MCF 10A (cell line): ENCODE data around the gene CCDC24. TPM values are rescaled to one million over a fixed set of nuclear protein-coding genes. Genes with fewer than 3 reads are reported as not detected.
A peak's percentile ranks its signal among the peaks of the same experiment; 100 is the strongest.

Experiments used
- BruUV-seq: library from RNA; stranded (reverse); fragments of 400-500 nt; replicated peaks from 2 replicates; lab custom pipeline; 2021; lab: Mats Ljungman, UMichigan
- CTCF ChIA-PET: fragments of 300-600 bp; sonication (Branson Sonifier 250); formaldehyde crosslinking; extraction: SDS; loops from one replicate; lab custom pipeline; 2021; ENCODE audit warnings: antibody characterized with exemption, inconsistent platforms; lab: Yijun Ruan, JAX
- POLR2A ChIA-PET: fragments of 300-600, 350-650 bp; sonication (Branson Sonifier 250); formaldehyde crosslinking; extraction: SDS; loops from one replicate; lab custom pipeline; 2020; ENCODE audit warnings: antibody characterized with exemption, inconsistent platforms; lab: Yijun Ruan, JAX
- DNase-seq: peaks from one replicate; pipeline ENCODE4 v3.0.0-alpha.2; 2018; ENCODE audit not compliant: unreplicated experiment
- H3K27ac Mint-ChIP-seq: one replicate; pipeline ENCODE4 v1.8.0; 2022; ENCODE audit warnings: mild to moderate bottlenecking, low read depth, mixed read lengths; ENCODE audit not compliant: unreplicated experiment
- H3K27me3 Mint-ChIP-seq: one replicate; pipeline ENCODE4 v1.8.0; 2022; ENCODE audit warnings: mixed read lengths; ENCODE audit not compliant: insufficient read depth, unreplicated experiment
- H3K36me3 Mint-ChIP-seq: one replicate; pipeline ENCODE4 v1.8.0; 2022; ENCODE audit warnings: mild to moderate bottlenecking, moderate library complexity, mixed read lengths; ENCODE audit not compliant: insufficient read depth, unreplicated experiment
- H3K4me1 Mint-ChIP-seq: one replicate; pipeline ENCODE4 v1.8.0; 2022; ENCODE audit warnings: mixed read lengths; ENCODE audit not compliant: insufficient read depth, unreplicated experiment
- H3K4me3 Mint-ChIP-seq: one replicate; pipeline ENCODE4 v1.8.0; 2022; ENCODE audit warnings: mild to moderate bottlenecking, moderate library complexity, mixed read lengths; ENCODE audit not compliant: unreplicated experiment
- H3K9me3 Mint-ChIP-seq: one replicate; pipeline ENCODE4 v1.8.0; 2022; ENCODE audit warnings: mixed read lengths; ENCODE audit not compliant: unreplicated experiment
- intact Hi-C: fragments of 100-400 bp; cut with micrococcal nuclease; formaldehyde crosslinking; loops from 2 replicates; pipeline ENCODE4 v1.14.1; 2022
- total RNA-seq: library from RNA; stranded (reverse); gene quantifications from 2 replicates; pipeline ENCODE4 v1.2.3, GENCODE V29; 2022
- TF ChIP-seq, protein P1 (sequence below): fragments of 200-600 bp; IDR thresholded peaks from one replicate; pipeline ENCODE4 v1.8.0; 2022; ENCODE audit warnings: antibody characterized with exemption, mild to moderate bottlenecking; ENCODE audit not compliant: unreplicated experiment

CCDC24 gene
- total RNA-seq, 1 experiment from 2014 or later, result 4.8 TPM

DNA sequence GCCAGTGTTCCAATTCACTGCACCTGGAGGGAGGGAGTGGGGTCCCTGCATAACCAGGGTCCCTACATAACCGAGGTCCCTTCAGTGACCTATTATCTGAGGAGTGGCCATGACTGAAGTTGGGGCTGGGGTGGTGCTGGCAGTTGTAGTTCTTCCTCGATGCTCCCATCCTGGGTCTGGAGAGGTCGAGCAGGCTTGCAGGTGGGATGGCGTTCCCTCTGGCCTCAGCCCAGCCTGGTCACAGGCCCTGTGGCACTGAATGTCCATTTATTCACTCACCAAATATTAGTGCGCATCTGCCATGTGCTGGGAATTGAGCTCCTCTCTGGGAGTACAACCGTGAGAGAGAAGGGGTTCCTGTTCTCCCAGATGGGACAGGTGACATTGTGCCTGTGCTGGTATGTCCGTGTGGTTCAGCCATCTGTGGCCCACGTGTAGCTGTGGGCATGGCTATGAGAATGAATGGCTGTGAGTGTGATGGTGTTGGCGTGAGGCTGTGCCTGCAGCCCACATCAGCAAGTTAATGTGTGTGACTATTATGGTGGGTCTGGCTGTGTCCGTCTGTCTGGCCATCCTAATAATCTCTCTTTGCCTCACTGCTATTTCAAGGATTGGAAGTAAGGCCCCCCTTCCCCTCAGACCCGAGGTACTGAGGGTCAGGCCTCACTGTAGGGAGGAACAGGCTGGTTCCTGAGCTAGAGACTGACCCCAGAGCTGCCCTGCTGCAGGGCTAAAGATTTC is 43.7 kb downstream of the CCDC24 start:
- POLR2A ChIA-PET, result interaction anchor here (0.6 to 2.3 kb wide), 4 partner anchors 29 to 1631 kb away, joined by 3 to 16 read pairs (median 3); no protein-coding TSS in a partner anchor
- H3K36me3 Mint-ChIP-seq, result no peaks in the 10 kb centered on the region

DNA sequence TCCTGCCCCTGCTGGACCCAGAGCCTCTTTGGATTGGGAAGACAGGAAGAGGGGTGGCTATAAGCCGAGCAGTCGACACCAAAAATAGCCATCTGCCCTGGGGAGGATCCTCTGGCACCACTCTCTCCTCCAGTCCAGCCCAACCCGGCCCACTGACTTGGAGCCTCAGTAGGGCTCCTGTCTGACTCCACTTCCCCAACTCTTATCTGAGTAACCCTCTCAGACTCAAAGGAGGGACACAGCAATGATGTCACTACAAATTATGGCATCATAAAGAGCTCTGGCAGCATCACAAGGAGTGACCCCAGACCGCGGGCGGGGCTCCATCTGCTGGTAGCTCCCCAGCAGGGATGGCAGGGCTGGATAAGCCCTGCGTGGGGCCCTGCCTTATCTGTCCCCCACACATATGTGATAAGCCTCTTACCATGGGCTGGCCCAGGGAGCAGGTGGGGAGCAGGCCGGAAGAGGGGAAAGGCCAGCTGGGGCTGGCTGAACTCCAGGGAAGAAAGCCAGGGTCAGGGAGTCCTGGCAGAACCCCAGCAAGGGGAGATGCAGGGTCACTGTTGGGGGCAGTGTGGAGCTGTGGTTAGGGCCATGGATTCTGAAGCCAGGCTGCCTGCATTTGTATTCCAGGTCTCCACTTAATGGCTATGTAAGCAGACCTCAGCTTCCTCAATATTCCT is 44.5 kb downstream of the CCDC24 start:
- no peak for DNase-seq
- peaks cover 11% of the 10 kb centered on the region for H3K4me1 Mint-ChIP-seq
- no peak overlapping the region for H3K27ac Mint-ChIP-seq
- no TSS peak for BruUV-seq
- H3K9me3 Mint-ChIP-seq, result no peaks in the 10 kb centered on the region
- no peaks in the 10 kb centered on the region for H3K27me3 Mint-ChIP-seq
- H3K36me3 Mint-ChIP-seq, result no peaks in the 10 kb centered on the region
- ChIA-PET CTCF (interaction anchor here (0.6 to 16.5 kb wide), 24 partner anchors 9 to 617 kb away, joined by 3 to 218 read pairs (median 6); partner anchors contain the start of gene ATP6V0B), POLR2A (interaction anchor here (0.7 to 2.3 kb wide), 8 partner anchors 12 to 327 kb away, joined by 3 to 16 read pairs (median 3); partner anchors contain the start of gene ATP6V0B)
- TF ChIP-seq, protein P1, sequence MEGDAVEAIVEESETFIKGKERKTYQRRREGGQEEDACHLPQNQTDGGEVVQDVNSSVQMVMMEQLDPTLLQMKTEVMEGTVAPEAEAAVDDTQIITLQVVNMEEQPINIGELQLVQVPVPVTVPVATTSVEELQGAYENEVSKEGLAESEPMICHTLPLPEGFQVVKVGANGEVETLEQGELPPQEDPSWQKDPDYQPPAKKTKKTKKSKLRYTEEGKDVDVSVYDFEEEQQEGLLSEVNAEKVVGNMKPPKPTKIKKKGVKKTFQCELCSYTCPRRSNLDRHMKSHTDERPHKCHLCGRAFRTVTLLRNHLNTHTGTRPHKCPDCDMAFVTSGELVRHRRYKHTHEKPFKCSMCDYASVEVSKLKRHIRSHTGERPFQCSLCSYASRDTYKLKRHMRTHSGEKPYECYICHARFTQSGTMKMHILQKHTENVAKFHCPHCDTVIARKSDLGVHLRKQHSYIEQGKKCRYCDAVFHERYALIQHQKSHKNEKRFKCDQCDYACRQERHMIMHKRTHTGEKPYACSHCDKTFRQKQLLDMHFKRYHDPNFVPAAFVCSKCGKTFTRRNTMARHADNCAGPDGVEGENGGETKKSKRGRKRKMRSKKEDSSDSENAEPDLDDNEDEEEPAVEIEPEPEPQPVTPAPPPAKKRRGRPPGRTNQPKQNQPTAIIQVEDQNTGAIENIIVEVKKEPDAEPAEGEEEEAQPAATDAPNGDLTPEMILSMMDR, result no peak
- H3K4me3 Mint-ChIP-seq, result no peak overlapping the region
- intact Hi-C loops, result loop anchor here (1.0 to 2.0 kb wide), 3 partner anchors 31 to 507 kb away; no protein-coding TSS in a partner anchor

More for the DNA sequence above, 43.7 kb downstream of the CCDC24 start:
- no TSS peak for BruUV-seq
- H3K27ac Mint-ChIP-seq, result no peak overlapping the region
- peaks cover 11% of the 10 kb centered on the region for H3K4me1 Mint-ChIP-seq
- no peaks in the 10 kb centered on the region for H3K27me3 Mint-ChIP-seq
- no peak for DNase-seq
- no peak overlapping the region for H3K4me3 Mint-ChIP-seq
- TF ChIP-seq, protein P1, result no peak
- intact Hi-C loops, result no loop called here
- no peaks in the 10 kb centered on the region for H3K9me3 Mint-ChIP-seq
- CTCF ChIA-PET, result interaction anchor here (0.6 to 16.5 kb wide), 18 partner anchors 8 to 618 kb away, joined by 3 to 218 read pairs (median 8); partner anchors contain the start of gene ATP6V0B

- Mint-ChIP-seq H3K36me3 (no peaks in the 10 kb centered on the region), H3K4me1 (peaks cover 11% of the 10 kb centered on the region), H3K9me3 (no peaks in the 10 kb centered on the region), H3K4me3 (no peak overlapping the region), H3K27ac (no peak overlapping the region), H3K27me3 (no peaks in the 10 kb centered on the region)
- ChIA-PET CTCF (interaction anchor here (0.6 to 16.5 kb wide), 36 partner anchors 10 to 1409 kb away, joined by 3 to 218 read pairs (median 4); no protein-coding TSS in a partner anchor), POLR2A (interaction anchor here (0.6 to 2.3 kb wide), 8 partner anchors 10 to 76 kb away, joined by 3 to 16 read pairs (median 3); partner anchors contain the start of gene ATP6V0B)
- peak; percentile 85 for DNase-seq
- BruUV-seq, result no TSS peak
- TF ChIP-seq, protein P1, result peak; percentile 73
- intact Hi-C loops, result loop anchor here (1.0 to 2.0 kb wide), 3 partner anchors 31 to 508 kb away; no protein-coding TSS in a partner anchor
These were observed 45.2 kb downstream of the CCDC24 start for GRCh38 chr1:44036409-44037139.
